OCI-LY7 (cell line): Measurements from ENCODE around the gene HEPACAM2.

Experiments used
- CTCF ChIP-seq: fragments of 200-600 bp; sonication (generic); conservative IDR thresholded peaks from 2 replicates; pipeline ENCODE4 v1.5.1; 2014; ENCODE audit warnings: mild to moderate bottlenecking, antibody characterized with exemption, low read length, moderate library complexity, mixed read lengths
- EZH2phosphoT487 ChIP-seq: fragments of 200-600 bp; sonication (generic); IDR thresholded peaks from 2 replicates; pipeline ENCODE4 v1.6.1; 2018; ENCODE audit warnings: low read depth, borderline replicate concordance, mild to moderate bottlenecking, mixed run types, antibody characterized with exemption, low read length, moderate library complexity, mixed read lengths

GRCh38 chr7:93138576-93138975, 87.7 kb downstream of the HEPACAM2 start:
- TF ChIP-seq CTCF = no peak
- no peak for TF ChIP-seq EZH2phosphoT487
